K562 (cell line): ENCODE results near the gene SCAMP2. TPM values are rescaled to one million over a fixed set of nuclear protein-coding genes. Genes with fewer than 3 reads are reported as not detected.

Experiments
- ATAC-seq: fragments of 200-7000 bp; cut with Tn5 transposase; 3 replicates; pipeline ENCODE4 v1.9.1; 2020; ENCODE audit warnings: moderate library complexity
- BruUV-seq: library from RNA; stranded (reverse); fragments of 400-500 nt; replicated peaks from 2 replicates; lab custom pipeline; 2021; lab: Mats Ljungman, UMichigan
- CTCF ChIA-PET: fragments of 300-600 bp; formaldehyde crosslinking; extraction: SDS; loops from one replicate; lab custom pipeline; 2021; ENCODE audit warnings: low intra/inter-chr PET ratio; lab: Yijun Ruan, JAX
- POLR2A ChIA-PET: fragments of 300-600, 350-650 bp; sonication (Branson Sonifier 250); formaldehyde crosslinking; extraction: SDS; loops from one replicate; lab custom pipeline; 2021; ENCODE audit warnings: antibody characterized with exemption, inconsistent platforms; lab: Yijun Ruan, JAX
- DNase-seq, 4 experiments: peaks; one replicate each; pipeline versions ENCODE4 v3.0.0 to v3.0.0-alpha.2; 2011 to 2018; ENCODE audit warnings: low spot score in 3 of 4, mixed read lengths in 3 of 4; ENCODE audit errors: extremely low read depth in 1 of 4
- FAIRE-seq: peaks from 2 replicates; lab custom pipeline; 2011; peaks lifted over from hg19 to GRCh38; lab: Jason Lieb, UNC
- H2AFZ ChIP-seq: 2 replicates; pipeline ENCODE4 v1.6.0; 2011; ENCODE audit warnings: low read depth, low read length, control low read depth, inconsistent platforms
- H3K27ac ChIP-seq: fragments of 200-600 bp; 3 replicates; pipeline ENCODE4 v1.8.0; 2011; ENCODE audit warnings: low read depth, mild to moderate bottlenecking, control low read depth, inconsistent platforms, low read length, moderate library complexity, mixed read lengths; ENCODE audit errors: extremely low read depth
- H3K27me3 ChIP-seq, 2 experiments: fragments of 300-600 bp in 1 of 2; 2 replicates in 1 of 2; 3 replicates in 1 of 2; pipeline versions ENCODE4 v1.6.0 to v1.8.0; 2011; ENCODE audit warnings: inconsistent platforms in 2 of 2, low read length in 2 of 2, mild to moderate bottlenecking in 1 of 2, mixed read lengths in 1 of 2, moderate library complexity in 1 of 2; ENCODE audit not compliant: control insufficient read depth in 2 of 2, insufficient read depth in 2 of 2
- H3K36me3 ChIP-seq: fragments of 300-600 bp; 3 replicates; pipeline ENCODE4 v1.8.0; 2011; ENCODE audit warnings: mild to moderate bottlenecking, low read length, inconsistent platforms; ENCODE audit not compliant: control insufficient read depth, insufficient read depth
- H3K4me1 ChIP-seq, 2 experiments: fragments of 200-600 bp in 1 of 2; replicated peaks in 1 of 2; 2 replicates in 1 of 2; 3 replicates in 1 of 2; pipeline versions ENCODE4 v1.5.1 to v1.8.0; 2011; ENCODE audit warnings: inconsistent platforms in 2 of 2, low read length in 2 of 2, mild to moderate bottlenecking in 1 of 2, mixed read lengths in 1 of 2, moderate library complexity in 1 of 2; ENCODE audit not compliant: control insufficient read depth in 2 of 2, insufficient read depth in 2 of 2
- H3K4me2 ChIP-seq: 2 replicates; pipeline ENCODE4 v1.6.1; 2011; ENCODE audit warnings: low read length, control low read depth, inconsistent platforms, mixed read lengths; ENCODE audit not compliant: insufficient read depth
- H3K4me3 ChIP-seq: fragments of 200-600 bp; sonication (generic), shearing (Covaris generic); 2 replicates; pipeline ENCODE4 v1.5.1; 2016; ENCODE audit warnings: control low read depth, inconsistent platforms
- H3K79me2 ChIP-seq: fragments of 200-600 bp; 3 replicates; pipeline ENCODE4 v1.8.0; 2011; ENCODE audit warnings: low read length, inconsistent platforms; ENCODE audit not compliant: control insufficient read depth, insufficient read depth
- H3K9ac ChIP-seq, 2 experiments: 2 replicates each; pipeline versions ENCODE4 v1.6.0 to v1.6.1; 2011; ENCODE audit warnings: low read depth in 2 of 2, low read length in 2 of 2, control low read depth in 1 of 2, inconsistent platforms in 1 of 2, mild to moderate bottlenecking in 1 of 2, mixed read lengths in 1 of 2; ENCODE audit not compliant: insufficient read depth in 1 of 2
- H3K9me1 ChIP-seq: one replicate; pipeline ENCODE4 v1.6.0; 2011; ENCODE audit warnings: inconsistent platforms, mild to moderate bottlenecking, low read length, moderate library complexity; ENCODE audit not compliant: control insufficient read depth, insufficient read depth
- H3K9me3 ChIP-seq: replicated peaks from 2 replicates; pipeline ENCODE4 v1.5.1; 2011; ENCODE audit warnings: low read depth, low read length, inconsistent platforms; ENCODE audit not compliant: control insufficient read depth, insufficient read depth
- H4K20me1 ChIP-seq: replicated peaks from 2 replicates; pipeline ENCODE4 v1.6.1; 2011; ENCODE audit warnings: low read length, inconsistent platforms, mixed read lengths; ENCODE audit not compliant: control insufficient read depth, insufficient read depth
- CC2D1A ChIP-seq: fragments of 450-650 bp; IDR thresholded peaks from 2 replicates; pipeline ENCODE4 v1.6.1; 2017; ENCODE audit warnings: mild to moderate bottlenecking
- HBP1 ChIP-seq: fragments of 450-650 bp; formaldehyde crosslinking; IDR thresholded peaks from 2 replicates; pipeline ENCODE4 v1.4.0; 2022; ENCODE audit warnings: missing genetic modification characterization
- KDM4B ChIP-seq, 2 experiments: fragments of 450-650 bp in 1 of 2; sonication (generic) in 1 of 2; IDR thresholded peaks; 2 replicates each; pipeline ENCODE4 v1.6.1; 2016 to 2017; ENCODE audit warnings: borderline replicate concordance in 2 of 2, antibody characterized with exemption in 1 of 2, low read depth in 1 of 2, mild to moderate bottlenecking in 1 of 2
- MIER1 ChIP-seq: fragments of 450-650 bp; IDR thresholded peaks from 2 replicates; pipeline ENCODE4 v1.6.1; 2016; ENCODE audit warnings: antibody characterized with exemption, mild to moderate bottlenecking, low read depth
- MYC ChIP-seq, 2 experiments: fragments of 250-450 bp in 1 of 2; sonication (Bioruptor Pico) in 1 of 2; IDR thresholded peaks; 2 replicates each; pipeline versions ENCODE4 v1.5.1 to v1.6.1; 2012 to 2021; ENCODE audit warnings: low read depth in 2 of 2, borderline replicate concordance in 1 of 2, improper control_type of control experiment in 1 of 2, low read length in 1 of 2, mild to moderate bottlenecking in 1 of 2, moderate library complexity in 1 of 2
- POLR2AphosphoS5 ChIP-seq: IDR thresholded peaks from 2 replicates; pipeline ENCODE4 v1.6.1; 2011; ENCODE audit warnings: mild to moderate bottlenecking, low read depth, low read length, moderate library complexity; ENCODE audit not compliant: control insufficient read depth, insufficient read depth
- POLR2G ChIP-seq: fragments of 200-400 bp; formaldehyde crosslinking; IDR thresholded peaks from 2 replicates; pipeline ENCODE4 v1.6.1; 2017; ENCODE audit warnings: low read depth, mild to moderate bottlenecking, antibody characterized with exemption, low read length, moderate library complexity
- PYGO2 ChIP-seq: fragments of 450-650 bp; IDR thresholded peaks from 2 replicates; pipeline ENCODE4 v1.6.1; 2016; ENCODE audit warnings: mild to moderate bottlenecking, missing genetic modification characterization, moderate library complexity, missing compliant biosample characterization
- TEAD4 ChIP-seq, 2 experiments: sonication (generic) in 1 of 2; formaldehyde crosslinking in 1 of 2; IDR thresholded peaks; 2 replicates each; pipeline versions ENCODE4 v1.6.1 to v1.8.0; 2012 to 2022; ENCODE audit warnings: borderline replicate concordance in 1 of 2, inconsistent platforms in 1 of 2, low read length in 1 of 2, mild to moderate bottlenecking in 1 of 2, missing genetic modification reagents in 1 of 2
- U2AF2 ChIP-seq: fragments of 200-400 bp; formaldehyde crosslinking; optimal IDR thresholded peaks from 2 replicates; pipeline ENCODE3; 2017; ENCODE audit warnings: low read depth, mild to moderate bottlenecking, low read length
- XRCC5 ChIP-seq: fragments of 200-400 bp; formaldehyde crosslinking; IDR thresholded peaks from 2 replicates; pipeline ENCODE4 v1.6.1; 2017; ENCODE audit warnings: low read depth, mild to moderate bottlenecking, low read length
- ZNF311 ChIP-seq: fragments of 250-450 bp; sonication (Bioruptor Pico); IDR thresholded peaks from 2 replicates; pipeline ENCODE4 v1.4.0; 2020; ENCODE audit warnings: mild to moderate bottlenecking, moderate library complexity
- ZNF444 ChIP-seq: fragments of 250-450 bp; sonication (Bioruptor Pico); IDR thresholded peaks from 2 replicates; pipeline ENCODE4 v1.4.0; 2020; ENCODE audit warnings: mild to moderate bottlenecking, moderate library complexity
- WGBS: fragments of 100-300 bp; shearing (Covaris generic); methylation state at CpG from one replicate; pipeline ENCODE4 v1.1.6; 2016; ENCODE audit warnings: low coverage, mixed read lengths; ENCODE audit not compliant: insufficient coverage; ENCODE audit errors: missing lambda C conversion rate; 5-methylcytosine and 5-hydroxymethylcytosine counted together
- in situ Hi-C: fragments of 300-500 bp; cut with MboI; formaldehyde crosslinking; loops from 4 replicates; pipeline ENCODE4 v1.15.0; 2018; ENCODE audit warnings: inconsistent platforms, mixed read lengths
- intact Hi-C: fragments of 100-400 bp; cut with micrococcal nuclease; formaldehyde crosslinking; loops from 2 replicates; pipeline ENCODE4 v1.14.2; 2022
- polyA plus RNA-seq, 8 experiments: library from polyadenylated mRNA; depleted of rRNA in 4 of 8; stranded (reverse) in 5 of 8; unstranded in 3 of 8; fragments of >200 nt; fragmentation: Nextera tagmentation in 2 of 8; fragmentation: Illumina TruSeq in 1 of 8; extraction: Ambion mirVana in 2 of 8; extraction: Trizol in 1 of 8; gene quantifications; 2 replicates each; pipeline versions ENCODE4 v1.2.1 to v1.2.3, GENCODE V29; 2011 to 2014; ENCODE audit warnings: inconsistent platforms in 1 of 8, missing spikeins in 1 of 8
- total RNA-seq, 7 experiments: library from RNA; depleted of rRNA in 6 of 7; stranded (reverse); fragments of >200 nt in 6 of 7; fragmentation: Illumina TruSeq in 2 of 7; extraction: Trizol in 2 of 7; gene quantifications; 2 replicates each; pipeline versions ENCODE4 v1.2.1 to v1.2.3, GENCODE V29; 2011 to 2021; ENCODE audit warnings: low replicate concordance in 1 of 7
- TF ChIP-seq, protein P1 (sequence below): fragments of 450-650 bp; IDR thresholded peaks from 2 replicates; pipeline ENCODE4 v1.7.0; 2016; ENCODE audit warnings: borderline replicate concordance
- TF ChIP-seq, protein P2 (sequence below): fragments of 450-650 bp; IDR thresholded peaks from 2 replicates; pipeline ENCODE4 v1.6.1; 2017; ENCODE audit warnings: antibody characterized with exemption

Gene SCAMP2
- total and polyA plus RNA-seq, 9 of the 15 experiments (the other 6 are each of a cell fraction or from before 2014, with no cell fraction given) = 5.9 to 61.1 (median 20.1) TPM

- no peak overlapping the region for H2AFZ ChIP-seq
- peaks cover 58% of the 10 kb centered on the region for H3K36me3 ChIP-seq
- intact Hi-C loops = no loop called here
- in situ Hi-C loops = no loop called here
- peaks cover 23% of the 10 kb centered on the region for H3K79me2 ChIP-seq
- peaks cover 13 to 14% of the 10 kb centered on the region in 2 experiments; a peak in 4 of 5 replicates for H3K4me1 ChIP-seq
- DNase-seq = peak in 1 of 4 experiments; percentile 1
- no peaks in the 10 kb centered on the region for H3K9me3 ChIP-seq
- POLR2A ChIA-PET = interaction anchor here (0.6 to 1.7 kb wide), 4 partner anchors 9 to 358 kb away, joined by 3 to 10 read pairs (median 4); no protein-coding TSS in a partner anchor
- H3K27me3 ChIP-seq = no peaks in the 10 kb centered on the region
- TF ChIP-seq POLR2G (no peak), ZNF311 (no peak), MIER1 (no peak), U2AF2 (no peak), CC2D1A (no peak), MYC (IDR thresholded peaks at IDR 0.05; ENCODE audit: low read depth, low read length) (no peak), MYC (CRISPR knock-in tag; IDR thresholded peaks at IDR 0.05; ENCODE audit: borderline replicate concordance, low read depth) (no peak), POLR2AphosphoS5 (no peak), XRCC5 (no peak), PYGO2 (tag) (no peak), KDM4B (IDR thresholded peaks at IDR 0.05; ENCODE audit: borderline replicate concordance in 2 of 2, low read depth in 1 of 2) (no peak), HBP1 (no peak), TEAD4 (IDR thresholded peaks at IDR 0.05; ENCODE audit: low read length) (no peak), TEAD4 (CRISPR knock-in tag; IDR thresholded peaks at IDR 0.05; ENCODE audit: borderline replicate concordance) (no peak), ZNF444 (CRISPR knock-in tag) (no peak)
- TF ChIP-seq, protein P1, sequence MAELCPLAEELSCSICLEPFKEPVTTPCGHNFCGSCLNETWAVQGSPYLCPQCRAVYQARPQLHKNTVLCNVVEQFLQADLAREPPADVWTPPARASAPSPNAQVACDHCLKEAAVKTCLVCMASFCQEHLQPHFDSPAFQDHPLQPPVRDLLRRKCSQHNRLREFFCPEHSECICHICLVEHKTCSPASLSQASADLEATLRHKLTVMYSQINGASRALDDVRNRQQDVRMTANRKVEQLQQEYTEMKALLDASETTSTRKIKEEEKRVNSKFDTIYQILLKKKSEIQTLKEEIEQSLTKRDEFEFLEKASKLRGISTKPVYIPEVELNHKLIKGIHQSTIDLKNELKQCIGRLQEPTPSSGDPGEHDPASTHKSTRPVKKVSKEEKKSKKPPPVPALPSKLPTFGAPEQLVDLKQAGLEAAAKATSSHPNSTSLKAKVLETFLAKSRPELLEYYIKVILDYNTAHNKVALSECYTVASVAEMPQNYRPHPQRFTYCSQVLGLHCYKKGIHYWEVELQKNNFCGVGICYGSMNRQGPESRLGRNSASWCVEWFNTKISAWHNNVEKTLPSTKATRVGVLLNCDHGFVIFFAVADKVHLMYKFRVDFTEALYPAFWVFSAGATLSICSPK = no peak
- TF ChIP-seq, protein P2, sequence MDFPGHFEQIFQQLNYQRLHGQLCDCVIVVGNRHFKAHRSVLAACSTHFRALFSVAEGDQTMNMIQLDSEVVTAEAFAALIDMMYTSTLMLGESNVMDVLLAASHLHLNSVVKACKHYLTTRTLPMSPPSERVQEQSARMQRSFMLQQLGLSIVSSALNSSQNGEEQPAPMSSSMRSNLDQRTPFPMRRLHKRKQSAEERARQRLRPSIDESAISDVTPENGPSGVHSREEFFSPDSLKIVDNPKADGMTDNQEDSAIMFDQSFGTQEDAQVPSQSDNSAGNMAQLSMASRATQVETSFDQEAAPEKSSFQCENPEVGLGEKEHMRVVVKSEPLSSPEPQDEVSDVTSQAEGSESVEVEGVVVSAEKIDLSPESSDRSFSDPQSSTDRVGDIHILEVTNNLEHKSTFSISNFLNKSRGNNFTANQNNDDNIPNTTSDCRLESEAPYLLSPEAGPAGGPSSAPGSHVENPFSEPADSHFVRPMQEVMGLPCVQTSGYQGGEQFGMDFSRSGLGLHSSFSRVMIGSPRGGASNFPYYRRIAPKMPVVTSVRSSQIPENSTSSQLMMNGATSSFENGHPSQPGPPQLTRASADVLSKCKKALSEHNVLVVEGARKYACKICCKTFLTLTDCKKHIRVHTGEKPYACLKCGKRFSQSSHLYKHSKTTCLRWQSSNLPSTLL = no peak
- no peak overlapping the region for H3K4me3 ChIP-seq
- no peaks in the 10 kb centered on the region for H4K20me1 ChIP-seq
- H3K4me2 ChIP-seq = no peak overlapping the region
- no TSS peak for BruUV-seq
- no peak for FAIRE-seq
- no peak for ATAC-seq
- no peak overlapping the region for H3K9ac ChIP-seq
- H3K27ac ChIP-seq = no peak overlapping the region
- WGBS = 77% methylated on average over 1 of the region's 1 CpG
- no peaks in the 10 kb centered on the region for H3K9me1 ChIP-seq
- CTCF ChIA-PET = no interaction called here
Observed at GRCh38 chr15:74903676-74904075, 30.5 kb upstream of the SCAMP2 start.
